Measurements from ENCODE around the gene IRF2BPL.
"Not testable (repeated sequence)": the region's sequence is repeated elsewhere in the genome, so short reads cannot be mapped to it uniquely, and the experiment has no call there.

Gene IRF2BPL

GRCh38 chr14:77024171-77024691, 4.3 kb downstream of the IRF2BPL start:
- no peak for TF ChIP-seq CTCF (IDR thresholded peaks at IDR 0.05; ENCODE audit: low read depth, low read length)
- peak overlapping the region; percentile 97 for H3K4me3 ChIP-seq (ENCODE audit: low read depth, low read length)

GRCh38 chr14:77023001-77023996, 5.2 kb downstream of the IRF2BPL start:
- H3K4me3 ChIP-seq (ENCODE audit: low read depth, low read length) = peak overlapping the region; percentile 97

GRCh38 chr14:77022236-77022852, 6.2 kb downstream of the IRF2BPL start:
- no peak overlapping the region for H3K4me3 ChIP-seq (ENCODE audit: low read depth, low read length)
- TF ChIP-seq CTCF (IDR thresholded peaks at IDR 0.05; ENCODE audit: low read depth, low read length) = no peak

More at GRCh38 chr14:77023001-77023996, 5.2 kb downstream of the IRF2BPL start:
- TF ChIP-seq CTCF (IDR thresholded peaks at IDR 0.05; ENCODE audit: low read depth, low read length) = no peak

GRCh38 chr14:77021424-77021823, 7.1 kb downstream of the IRF2BPL start:
- not testable (repeated sequence) for H3K4me3 ChIP-seq (ENCODE audit: low read depth, low read length)

- H3K4me3 ChIP-seq (ENCODE audit: low read depth, low read length) = no peak overlapping the region
- no peak for TF ChIP-seq CTCF (IDR thresholded peaks at IDR 0.05; ENCODE audit: low read depth, low read length)
These were observed 9.7 kb downstream of the IRF2BPL start for GRCh38 chr14:77018785-77019184.

GRCh38 chr14:77017666-77018065, 10.8 kb downstream of the IRF2BPL start:
- no peak overlapping the region for H3K4me3 ChIP-seq (ENCODE audit: low read depth, low read length)
- no peak for TF ChIP-seq CTCF (IDR thresholded peaks at IDR 0.05; ENCODE audit: low read depth, low read length)

- H3K4me3 ChIP-seq (ENCODE audit: low read depth, low read length) = no peak overlapping the region
- no peak for TF ChIP-seq CTCF (IDR thresholded peaks at IDR 0.05; ENCODE audit: low read depth, low read length)
These were observed 13.8 kb downstream of the IRF2BPL start for GRCh38 chr14:77014734-77015133.

Data from WI38 (cell line).